ENCODE measurements around the gene SLC25A47. TPM values are rescaled to one million over a fixed set of nuclear protein-coding genes. Genes with fewer than 3 reads are reported as not detected.

Gene SLC25A47
- polyA plus RNA-seq, 3 donors: not detected

- DNase-seq: no peak
- Histone ChIP-seq H3K79me2 (ENCODE audit: insufficient read depth, low read length) (peaks cover 33% of the 10 kb centered on the region), H2AFZ (ENCODE audit: insufficient read depth, low read depth, low read length, poor library complexity, severe bottlenecking) (no peak overlapping the region), H3K4me2 (replicated peaks; ENCODE audit: extremely low read depth, low read length, poor library complexity, severe bottlenecking) (no peak overlapping the region), H3K27me3 (ENCODE audit: control insufficient read depth in 2 of 2, insufficient read depth in 2 of 2, low read length in 2 of 2) (no peaks in the 10 kb centered on the region), H3K27ac (ENCODE audit: low read depth in 1 of 2, low read length in 2 of 2) (no peak overlapping the region), H3K36me3 (replicated peaks in 1 of 2; ENCODE audit: control insufficient read depth in 1 of 2, insufficient read depth in 2 of 2, low read length in 2 of 2) (no peaks in the 10 kb centered on the region), H3K9me3 (replicated peaks in 1 of 2; ENCODE audit: control insufficient read depth in 1 of 2, insufficient read depth in 1 of 2, low read length in 2 of 2) (no peaks in the 10 kb centered on the region), H4K20me1 (ENCODE audit: insufficient read depth, low read length) (peaks cover 17% of the 10 kb centered on the region), H3K4me3 (replicated peaks in 1 of 3; ENCODE audit: low read depth in 2 of 3, low read length in 3 of 3) (no peak overlapping the region), H3K4me1 (ENCODE audit: control insufficient read depth in 1 of 2, insufficient read depth in 2 of 2, low read length in 2 of 2) (peaks cover 32 to 44% of the 10 kb centered on the region in 2 donors), H3K9ac (ENCODE audit: insufficient read depth, low read length, poor library complexity, severe bottlenecking) (no peak overlapping the region)
- Mint-ChIP-seq H3K36me3 (peaks cover 12 to 14% of the 10 kb centered on the region in 2 donors), H3K9me3 (peaks cover 0 to 4% (median 0%) of the 10 kb centered on the region in 7 donors), H3K4me1 (peaks cover 40% of the 10 kb centered on the region), H3K4me3 (peak overlapping the region in 1 of 2 donors; percentile 31), H3K27ac (peak overlapping the region in 1 of 7 donors; percentile 20), H3K27me3 (ENCODE audit: low read depth in 3 of 3) (peaks cover 7 to 12% (median 9%) of the 10 kb centered on the region in 3 donors)
- intact Hi-C loops (cut with micrococcal nuclease): no loop called here
- TF ChIP-seq, protein P1, sequence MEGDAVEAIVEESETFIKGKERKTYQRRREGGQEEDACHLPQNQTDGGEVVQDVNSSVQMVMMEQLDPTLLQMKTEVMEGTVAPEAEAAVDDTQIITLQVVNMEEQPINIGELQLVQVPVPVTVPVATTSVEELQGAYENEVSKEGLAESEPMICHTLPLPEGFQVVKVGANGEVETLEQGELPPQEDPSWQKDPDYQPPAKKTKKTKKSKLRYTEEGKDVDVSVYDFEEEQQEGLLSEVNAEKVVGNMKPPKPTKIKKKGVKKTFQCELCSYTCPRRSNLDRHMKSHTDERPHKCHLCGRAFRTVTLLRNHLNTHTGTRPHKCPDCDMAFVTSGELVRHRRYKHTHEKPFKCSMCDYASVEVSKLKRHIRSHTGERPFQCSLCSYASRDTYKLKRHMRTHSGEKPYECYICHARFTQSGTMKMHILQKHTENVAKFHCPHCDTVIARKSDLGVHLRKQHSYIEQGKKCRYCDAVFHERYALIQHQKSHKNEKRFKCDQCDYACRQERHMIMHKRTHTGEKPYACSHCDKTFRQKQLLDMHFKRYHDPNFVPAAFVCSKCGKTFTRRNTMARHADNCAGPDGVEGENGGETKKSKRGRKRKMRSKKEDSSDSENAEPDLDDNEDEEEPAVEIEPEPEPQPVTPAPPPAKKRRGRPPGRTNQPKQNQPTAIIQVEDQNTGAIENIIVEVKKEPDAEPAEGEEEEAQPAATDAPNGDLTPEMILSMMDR (IDR thresholded peaks at IDR 0.05): peak; percentile 71
- WGBS (ENCODE audit: insufficient coverage): 53% methylated on average over 7 of the region's 8 CpGs
Measured at GRCh38 chr14:100303179-100303578, 20.0 kb upstream of the SLC25A47 start.

DNA sequence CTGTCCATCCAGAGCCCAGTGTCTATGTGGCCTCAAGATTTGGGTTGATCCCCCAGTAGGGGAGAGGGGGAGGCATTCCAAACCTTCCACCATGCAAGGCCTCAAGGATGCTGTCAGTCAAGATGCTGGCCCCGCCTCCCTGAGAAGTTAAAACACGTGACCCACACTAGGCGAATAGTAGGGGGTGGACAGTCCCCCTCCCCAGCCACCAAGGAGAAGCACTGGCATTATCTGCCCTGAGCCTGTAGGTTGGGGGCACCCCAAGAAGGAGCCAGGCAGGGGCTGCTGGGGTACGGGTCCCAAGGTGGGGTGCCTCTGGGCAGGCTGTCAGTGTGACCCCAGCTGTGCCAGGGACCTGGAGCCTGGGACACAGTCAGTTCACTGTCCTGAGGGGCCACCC, 19.2 kb upstream of the SLC25A47 start:
- DNase-seq: no peak
- Mint-ChIP-seq H3K4me1 (peaks cover 42% of the 10 kb centered on the region), H3K27ac (no peak overlapping the region), H3K27me3 (ENCODE audit: low read depth in 3 of 3) (peaks cover 9 to 15% (median 10%) of the 10 kb centered on the region in 3 donors), H3K36me3 (peaks cover 7 to 8% of the 10 kb centered on the region in 2 donors), H3K4me3 (peak overlapping the region; percentile 21 to 53), H3K9me3 (peaks cover 0 to 4% (median 0%) of the 10 kb centered on the region in 7 donors)
- Histone ChIP-seq H4K20me1 (ENCODE audit: insufficient read depth, low read length) (peaks cover 17% of the 10 kb centered on the region), H3K36me3 (replicated peaks in 1 of 2; ENCODE audit: control insufficient read depth in 1 of 2, insufficient read depth in 2 of 2, low read length in 2 of 2) (no peaks in the 10 kb centered on the region), H3K9me3 (replicated peaks in 1 of 2; ENCODE audit: control insufficient read depth in 1 of 2, insufficient read depth in 1 of 2, low read length in 2 of 2) (no peaks in the 10 kb centered on the region), H3K4me1 (ENCODE audit: control insufficient read depth in 1 of 2, insufficient read depth in 2 of 2, low read length in 2 of 2) (peaks cover 38 to 48% of the 10 kb centered on the region in 2 donors), H3K4me3 (replicated peaks in 1 of 3; ENCODE audit: low read depth in 2 of 3, low read length in 3 of 3) (no peak overlapping the region), H3K27me3 (ENCODE audit: control insufficient read depth in 2 of 2, insufficient read depth in 2 of 2, low read length in 2 of 2) (no peaks in the 10 kb centered on the region), H3K79me2 (ENCODE audit: insufficient read depth, low read length) (peaks cover 33% of the 10 kb centered on the region), H3K9ac (ENCODE audit: insufficient read depth, low read length, poor library complexity, severe bottlenecking) (no peak overlapping the region), H3K27ac (ENCODE audit: low read depth in 1 of 2, low read length in 2 of 2) (no peak overlapping the region), H3K4me2 (replicated peaks; ENCODE audit: extremely low read depth, low read length, poor library complexity, severe bottlenecking) (peak overlapping the region; percentile 93), H2AFZ (ENCODE audit: insufficient read depth, low read depth, low read length, poor library complexity, severe bottlenecking) (no peak overlapping the region)
- intact Hi-C loops (cut with micrococcal nuclease): no loop called here
- TF ChIP-seq, protein P1 (IDR thresholded peaks at IDR 0.05): no peak
- WGBS (ENCODE audit: insufficient coverage): 92% methylated on average over 1 of the region's 4 CpGs
